Hair follicular keratinocyte (primary cell): ENCODE data around the gene SCAANT1. TPM values are rescaled to one million over a fixed set of nuclear protein-coding genes. Genes with fewer than 3 reads are reported as not detected.

Source experiments
- total RNA-seq: library from RNA; depleted of rRNA; stranded (reverse); fragments of >200 nt; gene quantifications from 2 replicates; pipeline ENCODE4 v1.2.3, GENCODE V29; 2015

Gene SCAANT1
- total RNA-seq, result not detected in 2 replicates

GRCh38 chr3:63911873-63912767 lies at the start of gene SCAANT1:
Gene SCAANT1 (minus strand): TSS chr3:63912383.

DNA sequence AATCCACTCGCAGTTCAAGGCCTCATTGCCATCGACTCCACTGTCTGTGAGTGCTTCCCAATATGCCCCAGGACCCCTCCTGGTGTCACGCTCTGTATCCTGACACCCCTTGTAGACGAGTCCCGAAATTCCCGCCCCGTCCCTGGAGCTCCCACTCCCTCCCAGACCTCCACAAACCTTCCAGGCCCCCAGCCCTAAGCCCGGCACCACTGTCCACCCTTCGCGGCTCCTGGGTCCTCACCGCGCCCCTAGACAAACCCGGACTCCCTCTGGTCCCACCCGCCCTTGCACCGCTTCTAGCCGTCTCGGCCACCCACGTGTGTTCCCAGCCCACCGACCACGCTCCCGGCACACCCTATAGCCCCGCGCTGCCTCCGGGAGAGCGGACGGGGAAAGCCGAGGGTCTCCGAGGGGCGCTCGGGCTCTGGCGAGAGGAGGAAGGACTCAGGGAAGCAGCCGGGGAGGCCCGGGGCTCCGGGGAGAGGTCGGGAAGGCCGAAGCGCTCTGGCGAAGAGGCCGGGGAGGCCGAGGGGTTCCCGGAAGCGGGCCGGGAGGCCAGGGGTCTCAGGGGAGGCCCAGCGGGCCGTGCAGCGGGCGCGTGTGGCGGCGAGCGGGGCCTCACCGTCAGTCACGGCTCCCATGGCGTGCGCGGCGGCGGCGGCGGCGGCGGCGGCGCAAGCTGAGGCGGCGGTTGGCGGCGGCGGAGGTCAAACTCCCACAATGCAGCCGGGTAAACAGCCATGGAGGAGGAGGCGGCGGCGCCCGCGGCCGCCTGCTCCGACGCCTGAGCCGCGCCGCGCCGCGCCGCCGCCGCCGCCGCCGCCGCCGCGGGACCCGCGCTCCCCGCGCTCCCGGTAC lies 48.8 kb downstream of the SCAANT1 start, which contains the start of the genes ATXN7 and THOC7:
ATXN7 (plus strand) TSS at position 718 of the 858 bp plus-strand sequence. CDS start 48,732 bp downstream, outside the sequence.
THOC7 (minus strand) TSS at position 656 of the 858 bp plus-strand sequence; CDS start at position 641, 15 bp downstream.

Other genes starting within 250 kb of the SCAANT1 start
- gene C3orf49, start 93.1 kb downstream of the SCAANT1 start, total RNA-seq, result not detected in 2 replicates
- gene THOC7, start 48.6 kb downstream of the SCAANT1 start, total RNA-seq, result 72.8 and 107 TPM in 2 replicates
- 8.0 and 9.8 TPM in 2 replicates for gene ATXN7, start 48.5 kb downstream of the SCAANT1 start, total RNA-seq
- gene PSMD6, start 111.1 kb upstream of the SCAANT1 start, total RNA-seq, result 86.1 and 112 TPM in 2 replicates